Activated gamma-delta T cell (primary cell): ENCODE measurements around the gene KBTBD13.

Experiments used
- DNase-seq: peaks from one replicate; lab custom pipeline; 2025; lab: John Stamatoyannopoulos, UW

Gene KBTBD13

GRCh38 chr15:65051266-65051665 is 25.3 kb upstream of the KBTBD13 start:
- no peak for DNase-seq

- DNase-seq = no peak
These were observed 23.6 kb upstream of the KBTBD13 start for GRCh38 chr15:65052956-65053355.

- DNase-seq = no peak
These were observed 22.0 kb upstream of the KBTBD13 start for GRCh38 chr15:65054333-65055200.

- no peak for DNase-seq
These were observed 21.2 kb upstream of the KBTBD13 start for GRCh38 chr15:65055201-65055870.

- no peak for DNase-seq
These were observed 20.4 kb upstream of the KBTBD13 start for GRCh38 chr15:65056106-65056505.

GRCh38 chr15:65056868-65057548 is 19.5 kb upstream of the KBTBD13 start:
- DNase-seq = no peak

- no peak for DNase-seq
These were observed 19.0 kb upstream of the KBTBD13 start for GRCh38 chr15:65057549-65057940.

- no peak for DNase-seq
These were observed 17.9 kb upstream of the KBTBD13 start for GRCh38 chr15:65058394-65059368.

- DNase-seq = no peak
These were observed 17.2 kb upstream of the KBTBD13 start for GRCh38 chr15:65059369-65059750.

GRCh38 chr15:65059931-65060596 is 16.5 kb upstream of the KBTBD13 start:
- DNase-seq = no peak

GRCh38 chr15:65060641-65061397 is 15.7 kb upstream of the KBTBD13 start:
- no peak for DNase-seq

- DNase-seq = no peak
These were observed 14.5 kb upstream of the KBTBD13 start for GRCh38 chr15:65062061-65062460.

- DNase-seq = no peak
These were observed 13.8 kb upstream of the KBTBD13 start for GRCh38 chr15:65062726-65063125.

GRCh38 chr15:65066001-65066634 is 10.4 kb upstream of the KBTBD13 start:
- DNase-seq = no peak

- no peak for DNase-seq
These were observed 9.8 kb upstream of the KBTBD13 start for GRCh38 chr15:65066635-65067316.

GRCh38 chr15:65067317-65067644 is 9.3 kb upstream of the KBTBD13 start:
- DNase-seq = no peak

- DNase-seq = no peak
These were observed 8.7 kb upstream of the KBTBD13 start, which contains the start of gene RASL12 for GRCh38 chr15:65067645-65068402. Gene RASL12 (minus strand): TSS chr15:65067991. CDS start chr15:65067835, 156 bp downstream.

GRCh38 chr15:65068403-65068788 is 8.2 kb upstream of the KBTBD13 start:
- no peak for DNase-seq
